Neural cell (in vitro differentiated cells): ENCODE data around the gene DBF4.

ENCODE experiments used
- MXI1 ChIP-seq: fragments of 450-650 bp; conservative IDR thresholded peaks from 2 replicates; pipeline ENCODE4 v1.6.1; 2014; ENCODE audit warnings: antibody characterized with exemption, mild to moderate bottlenecking; ENCODE audit not compliant: poor library complexity, severe bottlenecking
- POLR2AphosphoS5 ChIP-seq: IDR thresholded peaks from 2 replicates; pipeline ENCODE4 v1.6.1; 2012
- TF ChIP-seq, protein P1 (sequence below): fragments of 450-650 bp; IDR thresholded peaks from 2 replicates; pipeline ENCODE4 v1.5.1; 2014; ENCODE audit warnings: antibody characterized with exemption, mild to moderate bottlenecking, moderate library complexity; ENCODE audit not compliant: poor library complexity, severe bottlenecking

DNA sequence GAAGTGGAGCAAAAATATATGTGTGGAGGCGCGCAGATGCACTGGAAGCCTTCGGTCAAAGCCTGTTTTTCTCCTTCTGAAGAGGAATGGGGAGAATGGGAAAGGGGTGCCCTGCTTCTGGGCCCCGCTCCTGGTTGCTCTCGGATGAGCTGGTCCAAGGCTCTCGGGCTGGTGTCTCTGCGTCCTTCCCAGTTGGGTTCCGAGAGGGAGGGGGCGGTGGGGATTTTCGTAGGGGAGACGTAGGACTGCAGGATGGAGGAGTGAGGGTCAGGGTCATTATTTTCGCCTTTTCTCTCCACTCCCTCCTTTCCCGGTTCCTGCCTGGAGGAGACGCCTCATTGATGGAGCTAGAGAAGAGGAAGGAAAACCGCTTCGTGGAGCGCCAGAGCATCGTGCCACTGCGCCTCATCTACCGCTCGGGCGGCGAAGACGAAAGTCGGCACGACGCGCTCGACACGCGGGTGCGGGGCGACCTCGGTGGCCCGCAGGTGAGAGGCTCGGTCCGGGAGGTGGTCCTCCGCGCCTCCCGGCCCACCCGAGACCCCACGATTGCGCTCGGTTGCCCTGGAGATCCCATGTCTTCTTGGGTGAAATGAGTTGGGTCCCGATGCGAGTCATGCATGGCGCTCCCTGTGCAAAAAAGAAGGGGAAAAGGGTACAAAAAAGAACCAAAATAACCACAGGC is 58.5 kb downstream of the DBF4 start:
- TF ChIP-seq, protein P1, sequence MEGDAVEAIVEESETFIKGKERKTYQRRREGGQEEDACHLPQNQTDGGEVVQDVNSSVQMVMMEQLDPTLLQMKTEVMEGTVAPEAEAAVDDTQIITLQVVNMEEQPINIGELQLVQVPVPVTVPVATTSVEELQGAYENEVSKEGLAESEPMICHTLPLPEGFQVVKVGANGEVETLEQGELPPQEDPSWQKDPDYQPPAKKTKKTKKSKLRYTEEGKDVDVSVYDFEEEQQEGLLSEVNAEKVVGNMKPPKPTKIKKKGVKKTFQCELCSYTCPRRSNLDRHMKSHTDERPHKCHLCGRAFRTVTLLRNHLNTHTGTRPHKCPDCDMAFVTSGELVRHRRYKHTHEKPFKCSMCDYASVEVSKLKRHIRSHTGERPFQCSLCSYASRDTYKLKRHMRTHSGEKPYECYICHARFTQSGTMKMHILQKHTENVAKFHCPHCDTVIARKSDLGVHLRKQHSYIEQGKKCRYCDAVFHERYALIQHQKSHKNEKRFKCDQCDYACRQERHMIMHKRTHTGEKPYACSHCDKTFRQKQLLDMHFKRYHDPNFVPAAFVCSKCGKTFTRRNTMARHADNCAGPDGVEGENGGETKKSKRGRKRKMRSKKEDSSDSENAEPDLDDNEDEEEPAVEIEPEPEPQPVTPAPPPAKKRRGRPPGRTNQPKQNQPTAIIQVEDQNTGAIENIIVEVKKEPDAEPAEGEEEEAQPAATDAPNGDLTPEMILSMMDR, result no peak
- peak; percentile 71 for TF ChIP-seq MXI1
- TF ChIP-seq POLR2AphosphoS5, result peak; percentile 10
